ENCODE results near the gene PIGH. TPM values are rescaled to one million over a fixed set of nuclear protein-coding genes. Genes with fewer than 3 reads are reported as not detected.

The PIGH gene
- total RNA-seq, 6 donors from 2014 or later, result 11.5 to 27.5 (median 23.1) TPM

DNA sequence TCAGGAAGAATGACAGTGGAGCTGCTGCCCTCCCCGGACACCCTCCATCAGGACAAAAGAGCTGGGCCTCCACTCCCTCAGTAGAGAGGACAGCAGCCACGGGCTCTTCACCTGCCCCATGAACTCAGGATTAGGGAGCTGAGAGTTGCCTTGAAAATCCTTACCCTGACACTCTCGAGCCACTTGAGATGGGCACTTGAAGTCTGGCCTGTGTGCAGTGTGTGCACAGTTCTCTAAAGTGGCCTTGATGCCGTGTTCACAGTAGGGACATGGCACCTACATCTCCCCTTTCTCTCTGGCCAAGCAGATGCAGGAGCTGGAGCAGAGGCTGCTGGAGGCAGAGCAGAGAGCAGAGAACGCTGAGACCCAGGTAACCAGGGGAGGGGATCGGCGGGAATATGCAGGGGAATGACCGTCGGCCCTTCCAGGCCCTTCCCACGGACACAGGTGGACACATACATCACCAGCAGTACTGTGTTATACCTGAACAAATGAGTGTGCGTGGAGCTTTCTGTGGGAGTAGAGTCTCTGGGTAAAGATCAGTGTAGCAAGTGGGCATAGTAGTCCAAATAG is 44.5 kb downstream of the PIGH start:
- H3K27me3 ChIP-seq, result no peaks in the 10 kb centered on the region
- no peaks in the 10 kb centered on the region for H3K9me3 ChIP-seq
- peak in 1 of 2 donors; percentile 63 for DNase-seq
- H3K27ac ChIP-seq, result no peak overlapping the region
- H3K4me1 ChIP-seq, result no peaks in the 10 kb centered on the region
- no peak overlapping the region for H3K4me3 ChIP-seq
- TF ChIP-seq POLR2A (IDR thresholded peaks at IDR 0.05), result no peak
- no peak for TF ChIP-seq POLR2AphosphoS5 (IDR thresholded peaks at IDR 0.05)
- TF ChIP-seq CTCF (IDR thresholded peaks at IDR 0.05), result no peak
- TF ChIP-seq EP300 (IDR thresholded peaks at IDR 0.05), result no peak
- H3K36me3 ChIP-seq, result no peaks in the 10 kb centered on the region
- peak; percentile 26 to 63 for ATAC-seq (ENCODE audit: low FRiP score in 2 of 2)
- WGBS, 2 donors, result 67 to 89% methylated on average over 7 to 11 of the region's 11 CpGs

DNA sequence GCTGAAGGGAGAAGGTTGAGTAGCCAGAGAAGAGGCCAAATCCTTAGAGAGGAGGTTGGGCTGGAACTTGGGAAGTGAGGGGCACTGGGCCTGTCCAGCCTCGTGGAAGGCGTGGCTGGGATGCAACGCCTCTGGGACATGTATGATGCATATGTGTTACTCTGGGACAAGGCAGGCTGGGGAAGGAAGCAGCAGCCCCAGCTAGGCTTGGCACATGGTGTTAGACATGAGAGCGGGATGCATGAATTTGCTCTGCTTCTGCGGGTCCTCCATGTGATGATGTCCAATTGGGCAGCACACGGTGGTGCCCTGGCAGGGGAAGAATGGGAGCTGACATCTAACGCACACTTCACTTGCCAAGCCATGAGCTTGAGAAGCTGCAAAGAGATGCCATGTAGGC is 45.7 kb downstream of the PIGH start:
- 89 to 91% methylated on average over 6 to 7 of the region's 7 CpGs for WGBS, 2 donors
- no peak overlapping the region for H3K4me3 ChIP-seq
- H3K36me3 ChIP-seq, result no peaks in the 10 kb centered on the region
- ATAC-seq (ENCODE audit: low FRiP score in 2 of 2) (no peak), DNase-seq (no peak)
- H3K27ac ChIP-seq, result no peak overlapping the region
- H3K27me3 ChIP-seq, result no peaks in the 10 kb centered on the region
- H3K4me1 ChIP-seq, result no peaks in the 10 kb centered on the region
- no peaks in the 10 kb centered on the region for H3K9me3 ChIP-seq
- TF ChIP-seq CTCF (IDR thresholded peaks at IDR 0.05) (no peak), POLR2A (IDR thresholded peaks at IDR 0.05) (no peak), POLR2AphosphoS5 (IDR thresholded peaks at IDR 0.05) (no peak), EP300 (IDR thresholded peaks at IDR 0.05) (no peak)

DNA sequence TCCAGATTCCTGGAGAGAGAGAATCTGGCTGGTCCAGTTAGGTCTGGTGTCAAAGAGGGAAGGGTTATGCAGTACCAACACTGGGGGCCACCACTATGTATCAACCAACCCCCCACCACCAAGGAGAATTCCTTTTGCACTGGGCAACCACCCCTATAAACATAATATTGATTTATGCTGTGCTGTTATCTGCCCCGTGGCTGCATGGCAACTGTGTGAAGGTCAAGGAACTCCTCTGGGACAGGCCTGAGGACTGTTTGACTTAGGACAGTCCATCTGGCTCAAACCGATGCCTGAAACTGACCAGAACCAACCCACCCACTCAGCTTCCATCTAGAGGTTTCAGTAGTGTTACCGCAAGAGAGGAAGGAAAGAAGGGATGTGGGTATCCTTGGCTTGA is 46.5 kb downstream of the PIGH start:
- H3K27me3 ChIP-seq, result no peaks in the 10 kb centered on the region
- no peaks in the 10 kb centered on the region for H3K4me1 ChIP-seq
- H3K36me3 ChIP-seq, result no peaks in the 10 kb centered on the region
- H3K9me3 ChIP-seq, result no peaks in the 10 kb centered on the region
- H3K27ac ChIP-seq, result no peak overlapping the region
- TF ChIP-seq EP300 (IDR thresholded peaks at IDR 0.05), result no peak
- no peak for TF ChIP-seq POLR2A (IDR thresholded peaks at IDR 0.05)
- no peak for TF ChIP-seq POLR2AphosphoS5 (IDR thresholded peaks at IDR 0.05)
- no peak for TF ChIP-seq CTCF (IDR thresholded peaks at IDR 0.05)
- 32 to 50% methylated on average over 1 to 3 of the region's 3 CpGs for WGBS, 2 donors
- DNase-seq (no peak), ATAC-seq (ENCODE audit: low FRiP score in 2 of 2) (no peak)
- no peak overlapping the region for H3K4me3 ChIP-seq

- Histone ChIP-seq H3K4me1 (no peaks in the 10 kb centered on the region), H3K27me3 (no peaks in the 10 kb centered on the region), H3K4me3 (no peak overlapping the region), H3K36me3 (no peaks in the 10 kb centered on the region), H3K9me3 (no peaks in the 10 kb centered on the region), H3K27ac (no peak overlapping the region)
- ATAC-seq (ENCODE audit: low FRiP score in 2 of 2), result no peak
- 83 to 85% methylated on average over 3 of the region's 3 CpGs for WGBS, 2 donors
- no peak for TF ChIP-seq CTCF (IDR thresholded peaks at IDR 0.05)
- no peak for TF ChIP-seq EP300 (IDR thresholded peaks at IDR 0.05)
- TF ChIP-seq POLR2A (IDR thresholded peaks at IDR 0.05), result no peak
- no peak for TF ChIP-seq POLR2AphosphoS5 (IDR thresholded peaks at IDR 0.05)
- DNase-seq, result no peak
These were observed 48.1 kb downstream of the PIGH start for GRCh38 chr14:67551940-67552339.

- Histone ChIP-seq H3K27me3 (no peaks in the 10 kb centered on the region), H3K9me3 (no peaks in the 10 kb centered on the region), H3K4me3 (no peak overlapping the region), H3K36me3 (no peaks in the 10 kb centered on the region), H3K27ac (no peak overlapping the region), H3K4me1 (no peaks in the 10 kb centered on the region)
- TF ChIP-seq POLR2AphosphoS5 (IDR thresholded peaks at IDR 0.05), result no peak
- no peak for TF ChIP-seq EP300 (IDR thresholded peaks at IDR 0.05)
- no peak for TF ChIP-seq CTCF (IDR thresholded peaks at IDR 0.05)
- TF ChIP-seq POLR2A (IDR thresholded peaks at IDR 0.05), result no peak
- WGBS, 2 donors, result 94 to 96% methylated on average over 3 of the region's 3 CpGs
- DNase-seq, result no peak
- ATAC-seq (ENCODE audit: low FRiP score in 2 of 2), result no peak
These were observed 48.9 kb downstream of the PIGH start for GRCh38 chr14:67551123-67551522.
